ENCODE results near the gene MGRN1.

GRCh38 chr16:4637501-4638166 is 13.0 kb downstream of the MGRN1 start:
- TF ChIP-seq OSR1 (CRISPR knock-in tag; IDR thresholded peaks at IDR 0.05) (no peak), CSDC2 (CRISPR knock-in tag; IDR thresholded peaks at IDR 0.05) (no peak), RARB (CRISPR knock-in tag; IDR thresholded peaks at IDR 0.05) (no peak), TSHZ2 (CRISPR knock-in tag; IDR thresholded peaks at IDR 0.05) (no peak), PATZ1 (CRISPR knock-in tag; IDR thresholded peaks at IDR 0.05; ENCODE audit: borderline replicate concordance) (no peak), CSRNP3 (CRISPR knock-in tag; IDR thresholded peaks at IDR 0.05) (no peak), ZFP3 (CRISPR knock-in tag; IDR thresholded peaks at IDR 0.05) (no peak)

Data from SK-N-SH treated with all-trans-retinoic acid at 6 μM for 48 hours (cell line).